B cell (primary cell): ENCODE data around the gene CACNA2D2. TPM values are rescaled to one million over a fixed set of nuclear protein-coding genes. Genes with fewer than 3 reads are reported as not detected.
A peak's percentile ranks its signal among the peaks of the same experiment; 100 is the strongest.

Experiments used
- ATAC-seq: fragments of 200-7000 bp; cut with Tn5 transposase; one replicate; pipeline ENCODE4 v1.10.0; 2021; ENCODE audit warnings: low read depth, mild to moderate bottlenecking, moderate number of reproducible peaks, moderate library complexity
- CTCF ChIA-PET: fragments of 350-600 bp; sonication (Branson Sonifier 250); formaldehyde crosslinking; loops from one replicate; lab custom pipeline; 2021; ENCODE audit warnings: antibody characterized with exemption, inconsistent platforms; lab: Charles Lee
- POLR2A ChIA-PET: fragments of 350-600 bp; sonication (Branson Sonifier 250); formaldehyde crosslinking; loops from one replicate; lab custom pipeline; 2021; ENCODE audit warnings: antibody characterized with exemption; lab: Charles Lee
- DNase-seq: peaks from one replicate; pipeline ENCODE4 v3.0.0; 2013
- H2AFZ ChIP-seq: 2 replicates; pipeline ENCODE4 v1.6.1; 2012; ENCODE audit warnings: mild to moderate bottlenecking, low read depth, low read length; ENCODE audit not compliant: insufficient read depth, poor library complexity, severe bottlenecking
- H3K27ac ChIP-seq, 2 donors: 1 replicate in 1 of 2; 2 replicates in 1 of 2; pipeline ENCODE4 v1.5.1; 2012 to 2013; ENCODE audit warnings: low read length in 2 of 2, mild to moderate bottlenecking in 2 of 2, moderate library complexity in 1 of 2
- H3K27me3 ChIP-seq, 4 experiments: fragments of 200-600 bp in 1 of 4; sonication (generic) in 1 of 4; replicated peaks in 1 of 4; 1 replicate in 2 of 4; 2 replicates in 2 of 4; pipeline versions ENCODE4 v1.6.1 to v1.7.0; 2013 to 2016; ENCODE audit warnings: low read length in 3 of 4, mild to moderate bottlenecking in 2 of 4, mixed read lengths in 1 of 4, moderate library complexity in 1 of 4; ENCODE audit not compliant: insufficient read depth in 4 of 4, control insufficient read depth in 3 of 4; ENCODE audit errors: control extremely low read depth in 1 of 4
- H3K36me3 ChIP-seq, 2 experiments: replicated peaks in 1 of 2; 1 replicate in 1 of 2; 2 replicates in 1 of 2; pipeline versions ENCODE4 v1.6.1 to v1.7.1; 2013; ENCODE audit warnings: low read length in 1 of 2; ENCODE audit not compliant: insufficient read depth in 2 of 2, control insufficient read depth in 1 of 2; ENCODE audit errors: control extremely low read depth in 1 of 2, extremely low read depth in 1 of 2
- H3K4me1 ChIP-seq, 2 donors: fragments of 200-600 bp in 1 of 2; sonication (generic) in 1 of 2; 1 replicate in 1 of 2; 2 replicates in 1 of 2; pipeline versions ENCODE4 v1.5.1 to v1.6.1; 2013 to 2017; ENCODE audit warnings: low read length in 2 of 2; ENCODE audit not compliant: control insufficient read depth in 2 of 2, insufficient read depth in 2 of 2
- H3K4me2 ChIP-seq: replicated peaks from 2 replicates; pipeline ENCODE3; 2012; ENCODE audit warnings: mild to moderate bottlenecking, low read depth, low read length; ENCODE audit not compliant: poor library complexity, severe bottlenecking
- H3K4me3 ChIP-seq, 5 experiments: fragments of 200-600 bp in 1 of 5; sonication (generic) in 1 of 5; 1 replicate in 3 of 5; 2 replicates in 2 of 5; pipeline versions ENCODE4 v1.5.1 to v1.7.0; 2011 to 2016; ENCODE audit warnings: low read length in 4 of 5, mild to moderate bottlenecking in 4 of 5, low read depth in 2 of 5, control low read depth in 1 of 5, moderate library complexity in 1 of 5; ENCODE audit not compliant: insufficient read depth in 1 of 5; ENCODE audit errors: control extremely low read depth in 1 of 5, extremely low read depth in 1 of 5
- H3K79me2 ChIP-seq: fragments of 200-600 bp; sonication (generic); one replicate; pipeline ENCODE4 v1.6.0; 2016; ENCODE audit warnings: low read length; ENCODE audit not compliant: control insufficient read depth, insufficient read depth
- H3K9ac ChIP-seq: fragments of 200-600 bp; sonication (generic); 2 replicates; pipeline ENCODE4 v1.6.1; 2017; ENCODE audit warnings: mild to moderate bottlenecking, low read length, moderate library complexity
- H3K9me3 ChIP-seq, 3 donors: one replicate each; pipeline versions ENCODE4 v1.6.1 to v1.7.1; 2013; ENCODE audit warnings: low read length in 2 of 3; ENCODE audit not compliant: control insufficient read depth in 2 of 3, insufficient read depth in 1 of 3; ENCODE audit errors: control extremely low read depth in 1 of 3
- H4K20me1 ChIP-seq: 2 replicates; pipeline ENCODE4 v1.6.0; 2012; ENCODE audit warnings: mild to moderate bottlenecking, low read length; ENCODE audit not compliant: insufficient read depth, control insufficient read depth, poor library complexity, severe bottlenecking
- H3K27ac Mint-ChIP-seq: one replicate; pipeline ENCODE4 v1.8.0; 2021; ENCODE audit warnings: mixed read lengths
- H3K27me3 Mint-ChIP-seq: one replicate; pipeline ENCODE4 v1.8.0; 2021; ENCODE audit warnings: mixed read lengths
- H3K4me1 Mint-ChIP-seq: one replicate; pipeline ENCODE4 v1.8.0; 2021; ENCODE audit warnings: mixed read lengths
- H3K4me3 Mint-ChIP-seq: one replicate; pipeline ENCODE4 v1.8.0; 2021; ENCODE audit warnings: mixed read lengths
- H3K9me3 Mint-ChIP-seq: one replicate; pipeline ENCODE4 v1.8.0; 2022; ENCODE audit warnings: mixed read lengths; ENCODE audit not compliant: insufficient read depth
- CTCF ChIP-seq: fragments of 200-600 bp; IDR thresholded peaks from one replicate; pipeline ENCODE4 v1.8.0; 2022; ENCODE audit warnings: antibody characterized with exemption, mild to moderate bottlenecking
- EZH2 ChIP-seq: IDR thresholded peaks from 2 replicates; pipeline ENCODE4 v1.6.1; 2012; ENCODE audit warnings: borderline replicate concordance, low read depth, mild to moderate bottlenecking, moderate library complexity, low read length; ENCODE audit not compliant: insufficient read depth, poor library complexity, severe bottlenecking
- WGBS: methylation state at CpG from one replicate; pipeline ENCODE4 v1.1.5; 2013; ENCODE audit warnings: missing lambda C conversion rate; ENCODE audit not compliant: insufficient coverage; 5-methylcytosine and 5-hydroxymethylcytosine counted together
- intact Hi-C: fragments of 100-400 bp; cut with micrococcal nuclease; formaldehyde crosslinking; loops from one replicate; pipeline ENCODE4 v1.10.0; 2022
- polyA plus RNA-seq: library from polyadenylated mRNA; depleted of rRNA; stranded (reverse); fragments of >200 nt; gene quantifications from 2 replicates; pipeline ENCODE4 v1.2.3, GENCODE V29; 2012
- total RNA-seq, 2 donors: library from RNA; stranded (reverse); fragments of 120-200 nt in 1 of 2; gene quantifications; 1 replicate in 1 of 2; 2 replicates in 1 of 2; pipeline versions ENCODE4 v1.2.3 to v1.2.4, GENCODE V29; 2013 to 2022

The CACNA2D2 gene
- total and polyA plus RNA-seq, 2 donors (not counting 1 experiment from before 2014, with no cell fraction given): 0.69 to 1.2 TPM

GRCh38 chr3:50319181-50319893 is 184.1 kb downstream of the CACNA2D2 start:
- Mint-ChIP-seq H3K9me3 (no peaks in the 10 kb centered on the region), H3K4me3 (peak overlapping the region; percentile 98)
- DNase-seq: no peak

More at GRCh38 chr3:50319181-50319893, 184.1 kb downstream of the CACNA2D2 start:
- Histone ChIP-seq H3K4me3 (no peak overlapping the region), H3K9ac (no peak overlapping the region), H3K79me2 (no peaks in the 10 kb centered on the region), H2AFZ (no peak overlapping the region), H3K9me3 (peaks cover 0 to 3% (median 0%) of the 10 kb centered on the region in 3 donors), H3K27me3 (no peaks in the 10 kb centered on the region), H3K4me1 (peaks cover 25 to 57% of the 10 kb centered on the region in 2 donors), H3K4me2 (peak overlapping the region; percentile 26), H3K27ac (no peak overlapping the region), H4K20me1 (no peaks in the 10 kb centered on the region), H3K36me3 (peaks cover 0 to 5% of the 10 kb centered on the region in 2 experiments)
- Mint-ChIP-seq H3K4me1 (peaks cover 47% of the 10 kb centered on the region), H3K27ac (no peak overlapping the region), H3K27me3 (no peaks in the 10 kb centered on the region)
- intact Hi-C loops: no loop called here
- whole genome bisulfite sequencing: 98% methylated on average over 14 of the region's 16 CpGs
- TF ChIP-seq EZH2 (no peak), CTCF (no peak)
- POLR2A ChIA-PET: no interaction called here
- CTCF ChIA-PET: interaction anchor here (0.7 to 2.0 kb wide), 5 partner anchors 8 to 223 kb away, joined by 3 to 6 read pairs (median 3); partner anchors contain the start of gene TUSC2
- ATAC-seq: no peak
